GM19035 (cell line): ENCODE data around the gene GRIA1.
"Not testable (repeated sequence)": the region's sequence is repeated elsewhere in the genome, so short reads cannot be mapped to it uniquely, and the experiment has no call there.

Experiments
- ATAC-seq: cut with Tn5 transposase; IDR thresholded peaks from one replicate; pipeline ENCODE4 v1.9.1; 2021; ENCODE audit not compliant: unreplicated experiment

GRIA1 gene

DNA sequence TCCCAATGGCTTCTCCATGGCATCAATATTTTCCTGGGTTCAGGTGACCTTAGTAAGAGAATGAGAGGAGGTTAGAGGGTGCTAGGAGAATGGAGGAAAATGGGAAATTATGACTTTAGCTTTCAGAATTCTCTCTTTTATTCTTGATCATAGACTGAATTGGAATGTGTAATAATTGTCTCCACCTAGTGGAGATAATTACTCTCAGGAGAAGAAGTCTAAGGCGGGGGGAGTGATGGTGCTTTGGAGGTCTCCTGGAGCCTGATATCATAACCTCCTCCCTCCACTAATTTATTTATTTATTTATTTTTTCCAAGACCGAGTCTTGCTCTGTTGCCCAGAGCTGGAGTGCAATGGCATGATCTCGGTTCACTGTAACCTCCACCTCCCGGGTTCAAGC is 221.3 kb downstream of the GRIA1 start:
- ATAC-seq: no peak

- ATAC-seq: no peak
Observed at GRCh38 chr5:153712946-153713345, 222.5 kb downstream of the GRIA1 start.

GRCh38 chr5:153713943-153714342 is 223.5 kb downstream of the GRIA1 start:
- no peak for ATAC-seq

GRCh38 chr5:153714798-153715197 is 224.3 kb downstream of the GRIA1 start:
- no peak for ATAC-seq

- ATAC-seq: no peak
Observed at GRCh38 chr5:153717287-153717686, 226.8 kb downstream of the GRIA1 start.

DNA sequence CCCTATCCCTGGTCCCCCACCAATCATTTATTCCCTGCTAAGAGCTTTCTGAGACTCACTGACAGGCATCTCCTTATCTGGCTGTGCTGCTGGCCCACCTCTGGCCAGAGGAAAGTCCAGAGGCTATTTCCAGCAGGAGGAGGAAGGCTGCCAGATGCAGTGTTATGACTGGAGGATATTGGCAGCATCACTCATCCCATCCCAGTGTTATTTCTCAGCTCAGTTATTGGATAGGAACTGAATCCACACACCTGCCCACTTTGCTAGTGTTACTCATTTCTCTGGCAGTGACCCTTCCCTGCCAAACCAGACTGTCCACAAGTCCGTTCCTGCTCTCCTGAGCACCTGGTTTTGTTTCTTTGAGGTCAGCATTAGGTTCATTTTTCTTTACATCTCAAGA is 228.2 kb downstream of the GRIA1 start:
- ATAC-seq: no peak

DNA sequence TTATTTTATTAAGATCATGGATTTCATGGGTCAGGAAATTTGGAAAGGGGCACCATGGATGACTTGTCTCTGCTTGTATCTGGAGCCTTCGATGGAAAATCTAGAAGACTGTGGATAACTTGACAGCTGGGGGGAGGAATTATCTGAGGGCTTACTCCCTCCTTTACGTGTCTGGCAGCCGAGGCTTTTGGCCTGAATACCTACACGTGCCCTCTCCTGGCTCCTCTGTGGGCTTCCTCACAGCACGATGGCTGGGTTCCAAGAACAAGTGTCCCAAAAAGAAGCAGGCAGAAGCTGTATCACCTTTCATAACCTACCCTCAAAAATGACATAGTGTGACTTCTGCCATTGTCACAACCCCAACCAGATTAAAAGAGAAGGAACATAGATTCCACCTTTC is 228.9 kb downstream of the GRIA1 start:
- no peak for ATAC-seq

- not testable (repeated sequence) for ATAC-seq
Observed at GRCh38 chr5:153723022-153723610, 232.6 kb downstream of the GRIA1 start.

- ATAC-seq: no peak
Observed at GRCh38 chr5:153742060-153742459, 251.6 kb downstream of the GRIA1 start.

- no peak for ATAC-seq
Observed at GRCh38 chr5:153744751-153745150, 254.3 kb downstream of the GRIA1 start.

DNA sequence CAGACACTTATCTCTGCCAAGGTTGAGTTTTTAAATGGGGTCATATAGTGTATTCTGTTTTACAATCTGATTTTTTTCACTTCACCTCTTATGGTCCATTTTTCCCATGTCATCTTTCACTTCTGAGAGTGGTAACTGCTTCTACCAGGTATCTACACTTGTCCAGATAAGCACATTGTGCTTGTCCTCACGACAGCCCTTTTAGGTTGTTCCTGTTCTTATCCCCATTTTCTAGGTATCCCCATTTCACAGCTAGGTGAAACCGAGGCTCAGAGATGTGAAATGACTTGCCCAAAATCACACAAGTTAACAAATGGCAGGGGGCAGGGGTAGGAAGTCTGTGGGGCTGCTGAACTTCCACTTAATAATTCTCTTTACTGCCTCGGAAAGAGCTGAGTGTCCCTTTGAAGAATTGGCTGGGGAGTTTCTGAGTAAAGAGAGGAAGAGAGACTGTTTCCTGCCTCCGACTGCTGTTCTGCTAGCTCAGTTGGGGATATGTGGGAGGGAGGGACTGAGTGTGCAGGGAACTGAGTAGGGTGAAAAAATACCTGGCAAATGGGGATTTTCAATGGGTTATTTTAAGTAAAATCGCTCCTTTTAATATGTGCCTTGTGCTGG is 255.4 kb downstream of the GRIA1 start:
- ATAC-seq: no peak

DNA sequence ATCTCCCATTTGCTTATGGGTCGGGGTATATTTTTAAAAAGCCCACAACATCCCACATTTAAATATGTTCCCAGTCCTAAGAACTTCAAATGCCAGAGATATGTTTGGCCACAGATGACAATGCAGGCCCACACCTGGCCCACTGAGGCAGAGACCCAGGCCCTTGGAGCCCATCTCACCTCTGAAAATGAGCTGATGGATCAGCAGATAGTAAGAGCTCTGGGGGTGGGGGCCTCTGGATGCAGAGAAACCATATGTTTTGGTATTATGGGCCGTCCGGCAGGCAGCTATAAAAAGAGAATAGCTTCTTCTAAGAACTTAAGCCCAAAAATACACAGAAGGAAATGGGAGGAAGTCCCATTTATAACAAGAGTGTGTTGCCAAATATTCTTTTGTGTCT is 256.0 kb downstream of the GRIA1 start:
- ATAC-seq: no peak

- no peak for ATAC-seq
Observed at GRCh38 chr5:153748823-153749222, 258.4 kb downstream of the GRIA1 start.

DNA sequence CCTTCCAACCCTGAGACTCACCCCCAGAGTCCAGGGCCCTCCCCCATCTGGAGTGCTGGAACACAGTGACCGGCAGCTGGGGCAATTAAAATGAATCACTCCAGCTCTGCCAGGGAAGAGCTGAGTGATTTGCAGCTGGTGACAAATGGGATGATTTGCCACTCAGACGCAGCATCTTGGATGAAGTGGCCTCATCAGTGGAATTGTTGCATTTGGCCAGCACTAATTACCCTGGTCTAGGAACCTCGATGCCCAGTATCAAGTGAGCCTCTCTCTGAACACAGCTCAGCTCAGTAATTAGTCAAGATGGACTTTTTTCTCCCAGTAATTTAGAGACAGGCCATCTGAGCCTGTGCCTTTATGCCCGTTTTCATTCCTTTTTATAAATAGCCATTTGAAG is 259.5 kb downstream of the GRIA1 start:
- ATAC-seq: no peak

DNA sequence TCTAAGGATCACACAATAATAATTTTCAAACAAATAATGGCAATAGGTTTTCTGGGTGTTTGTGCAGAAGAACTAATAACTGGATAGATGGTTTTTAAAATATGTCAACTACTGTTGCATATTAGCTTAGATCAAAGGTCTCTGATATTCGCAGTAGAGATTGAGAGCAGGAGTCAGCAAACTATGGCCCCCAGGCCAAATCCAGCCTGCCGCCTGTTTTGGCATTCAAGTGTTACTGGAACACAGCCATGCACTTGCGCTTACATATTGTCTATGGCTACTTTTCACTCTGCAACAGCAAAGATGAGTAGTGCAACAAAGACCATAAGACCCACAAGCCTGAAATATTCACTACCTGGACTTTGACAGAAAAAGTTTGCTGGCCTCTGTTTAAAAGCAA is 260.8 kb downstream of the GRIA1 start:
- no peak for ATAC-seq

- ATAC-seq: no peak
Observed at GRCh38 chr5:153752890-153753289, 262.4 kb downstream of the GRIA1 start.

DNA sequence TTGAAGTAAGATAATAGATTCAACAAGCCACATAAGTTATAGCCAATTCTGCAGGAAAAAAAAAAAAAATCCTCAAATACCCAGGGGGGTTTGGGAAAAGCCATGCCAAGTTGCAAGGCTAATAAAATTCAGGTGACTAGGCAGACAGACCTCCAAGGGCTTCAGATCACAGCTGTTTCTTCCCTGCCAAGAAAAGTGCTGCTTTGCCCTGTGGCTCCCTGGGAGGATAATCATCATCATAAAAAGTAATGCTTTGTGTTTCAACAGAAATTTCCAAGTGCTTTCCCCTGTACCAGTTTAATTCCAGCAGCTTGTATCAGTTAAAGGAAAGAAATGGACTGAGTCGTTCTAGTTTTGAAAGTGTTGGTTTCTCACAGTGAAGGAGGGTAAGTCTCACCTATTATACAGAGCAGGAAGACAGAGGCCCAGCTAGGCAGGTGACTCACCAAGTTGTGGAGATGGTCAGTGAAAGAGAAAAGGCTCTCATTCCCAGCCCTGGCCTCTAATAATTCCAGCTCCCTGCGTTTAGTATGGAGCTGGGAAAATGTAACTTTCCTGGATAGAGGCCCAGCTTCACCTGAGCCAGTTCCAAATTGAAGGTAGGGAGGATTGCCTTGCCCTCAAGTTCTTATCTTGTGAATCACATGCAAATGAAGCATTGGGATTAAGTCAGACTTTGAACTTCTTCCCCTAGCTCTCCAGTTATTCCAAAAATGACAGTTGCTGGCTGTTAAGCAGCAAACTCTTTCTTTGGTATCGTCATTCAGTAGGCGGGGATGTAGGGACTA is 263.4 kb downstream of the GRIA1 start:
- ATAC-seq: no peak

- no peak for ATAC-seq
Observed at GRCh38 chr5:153755913-153756500, 265.5 kb downstream of the GRIA1 start.

- ATAC-seq: no peak
Observed at GRCh38 chr5:153756540-153756939, 266.1 kb downstream of the GRIA1 start.

- no peak for ATAC-seq
Observed at GRCh38 chr5:153765987-153766386, 275.5 kb downstream of the GRIA1 start.

DNA sequence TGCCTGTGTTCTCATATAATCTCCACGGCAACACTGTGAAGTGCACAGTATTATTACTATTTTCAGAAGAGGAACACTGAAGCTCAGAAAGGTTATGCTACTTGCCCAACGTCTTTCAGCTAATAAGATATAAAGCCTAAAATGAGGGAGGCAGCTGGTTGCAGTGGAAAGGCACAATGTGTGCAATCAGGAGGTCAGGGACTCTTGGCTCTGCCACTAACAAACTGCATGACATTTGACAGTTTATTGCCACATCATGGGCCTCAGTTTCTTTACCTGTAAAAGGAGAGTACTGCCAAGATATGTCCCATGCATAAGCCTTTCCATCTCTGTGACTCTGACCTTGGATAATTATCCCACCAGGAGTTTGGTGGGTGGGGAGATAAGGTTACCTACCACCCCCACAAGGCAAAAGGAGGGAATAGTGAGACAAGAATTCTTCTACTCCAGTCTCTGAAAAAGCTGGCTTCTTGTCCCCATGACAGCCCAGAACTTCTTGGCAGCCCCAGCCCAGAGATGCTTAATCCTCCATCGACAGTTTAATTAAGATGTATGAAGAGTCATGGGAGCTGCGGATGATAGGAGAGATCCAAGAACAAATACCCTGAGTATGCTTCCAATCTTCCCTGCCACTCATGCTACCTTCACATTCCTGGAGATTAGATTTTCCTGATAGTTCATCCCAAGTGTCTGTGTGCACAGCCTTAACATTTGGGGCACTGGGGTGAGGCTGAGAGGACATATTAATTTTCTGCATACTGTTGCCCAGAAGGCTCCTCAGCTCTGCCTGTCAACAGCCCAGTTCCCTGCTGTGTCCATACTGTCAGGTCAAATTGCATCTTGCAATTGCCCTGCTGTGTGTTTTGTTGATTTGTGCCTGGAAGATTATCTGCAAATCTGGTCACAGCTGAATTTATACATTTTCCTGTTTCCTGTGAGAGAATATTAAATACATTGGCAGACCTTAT is 277.0 kb downstream of the GRIA1 start:
- no peak for ATAC-seq
